Measurements from ENCODE around the gene DSTN. TPM values are rescaled to one million over a fixed set of nuclear protein-coding genes. Genes with fewer than 3 reads are reported as not detected.

Gene DSTN
- total and polyA plus RNA-seq, 2 experiments from 2014 or later = 162 to 459 TPM

DNA sequence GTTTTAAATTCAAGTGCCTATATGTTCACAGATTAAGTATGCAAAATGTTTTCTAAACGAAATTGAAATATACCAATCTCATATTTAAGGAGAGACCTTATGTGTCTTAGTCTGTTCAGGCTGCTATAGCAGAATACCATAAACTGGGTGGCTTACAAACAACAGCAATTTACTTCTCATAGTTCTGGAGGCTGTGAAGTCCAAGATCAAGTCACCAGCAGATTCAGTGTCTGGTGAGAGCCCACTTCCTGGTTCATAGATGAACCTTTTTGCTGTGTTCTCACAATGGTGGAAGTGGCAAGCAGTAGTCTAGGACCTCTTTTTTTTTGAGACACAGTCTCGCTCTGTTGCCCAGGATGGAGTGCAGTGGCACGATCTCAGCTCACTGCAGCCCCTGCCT, 3.5 kb upstream of the DSTN start (continued):
- TF ChIP-seq, protein P1, sequence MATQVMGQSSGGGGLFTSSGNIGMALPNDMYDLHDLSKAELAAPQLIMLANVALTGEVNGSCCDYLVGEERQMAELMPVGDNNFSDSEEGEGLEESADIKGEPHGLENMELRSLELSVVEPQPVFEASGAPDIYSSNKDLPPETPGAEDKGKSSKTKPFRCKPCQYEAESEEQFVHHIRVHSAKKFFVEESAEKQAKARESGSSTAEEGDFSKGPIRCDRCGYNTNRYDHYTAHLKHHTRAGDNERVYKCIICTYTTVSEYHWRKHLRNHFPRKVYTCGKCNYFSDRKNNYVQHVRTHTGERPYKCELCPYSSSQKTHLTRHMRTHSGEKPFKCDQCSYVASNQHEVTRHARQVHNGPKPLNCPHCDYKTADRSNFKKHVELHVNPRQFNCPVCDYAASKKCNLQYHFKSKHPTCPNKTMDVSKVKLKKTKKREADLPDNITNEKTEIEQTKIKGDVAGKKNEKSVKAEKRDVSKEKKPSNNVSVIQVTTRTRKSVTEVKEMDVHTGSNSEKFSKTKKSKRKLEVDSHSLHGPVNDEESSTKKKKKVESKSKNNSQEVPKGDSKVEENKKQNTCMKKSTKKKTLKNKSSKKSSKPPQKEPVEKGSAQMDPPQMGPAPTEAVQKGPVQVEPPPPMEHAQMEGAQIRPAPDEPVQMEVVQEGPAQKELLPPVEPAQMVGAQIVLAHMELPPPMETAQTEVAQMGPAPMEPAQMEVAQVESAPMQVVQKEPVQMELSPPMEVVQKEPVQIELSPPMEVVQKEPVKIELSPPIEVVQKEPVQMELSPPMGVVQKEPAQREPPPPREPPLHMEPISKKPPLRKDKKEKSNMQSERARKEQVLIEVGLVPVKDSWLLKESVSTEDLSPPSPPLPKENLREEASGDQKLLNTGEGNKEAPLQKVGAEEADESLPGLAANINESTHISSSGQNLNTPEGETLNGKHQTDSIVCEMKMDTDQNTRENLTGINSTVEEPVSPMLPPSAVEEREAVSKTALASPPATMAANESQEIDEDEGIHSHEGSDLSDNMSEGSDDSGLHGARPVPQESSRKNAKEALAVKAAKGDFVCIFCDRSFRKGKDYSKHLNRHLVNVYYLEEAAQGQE (IDR thresholded peaks at IDR 0.05; ENCODE audit: unreplicated experiment) = no peak
- no peak for TF ChIP-seq ZNF331 (CRISPR knock-in tag; IDR thresholded peaks at IDR 0.05; ENCODE audit: low read depth)
- TF ChIP-seq EZH2phosphoT487 (IDR thresholded peaks at IDR 0.05; ENCODE audit: unreplicated experiment) = no peak
- no peak for TF ChIP-seq POLR2AphosphoS5 (IDR thresholded peaks at IDR 0.05; ENCODE audit: low read depth)
- TF ChIP-seq JUNB (IDR thresholded peaks at IDR 0.05; ENCODE audit: unreplicated experiment) = no peak
- no peak for TF ChIP-seq STAT1 (IDR thresholded peaks at IDR 0.05; ENCODE audit: unreplicated experiment)
- TF ChIP-seq CREB1 (CRISPR knock-in tag; IDR thresholded peaks at IDR 0.05; ENCODE audit: low read depth) = no peak
- TF ChIP-seq EZH2 (IDR thresholded peaks at IDR 0.05; ENCODE audit: low read depth, unreplicated experiment) = no peak
- no peak for TF ChIP-seq NANOG (IDR thresholded peaks at IDR 0.05; ENCODE audit: borderline replicate concordance)
- TF ChIP-seq ZNF114 (CRISPR knock-in tag; IDR thresholded peaks at IDR 0.05) = no peak
- TF ChIP-seq, protein P2, sequence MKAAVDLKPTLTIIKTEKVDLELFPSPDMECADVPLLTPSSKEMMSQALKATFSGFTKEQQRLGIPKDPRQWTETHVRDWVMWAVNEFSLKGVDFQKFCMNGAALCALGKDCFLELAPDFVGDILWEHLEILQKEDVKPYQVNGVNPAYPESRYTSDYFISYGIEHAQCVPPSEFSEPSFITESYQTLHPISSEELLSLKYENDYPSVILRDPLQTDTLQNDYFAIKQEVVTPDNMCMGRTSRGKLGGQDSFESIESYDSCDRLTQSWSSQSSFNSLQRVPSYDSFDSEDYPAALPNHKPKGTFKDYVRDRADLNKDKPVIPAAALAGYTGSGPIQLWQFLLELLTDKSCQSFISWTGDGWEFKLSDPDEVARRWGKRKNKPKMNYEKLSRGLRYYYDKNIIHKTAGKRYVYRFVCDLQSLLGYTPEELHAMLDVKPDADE (IDR thresholded peaks at IDR 0.05) = no peak

DNA sequence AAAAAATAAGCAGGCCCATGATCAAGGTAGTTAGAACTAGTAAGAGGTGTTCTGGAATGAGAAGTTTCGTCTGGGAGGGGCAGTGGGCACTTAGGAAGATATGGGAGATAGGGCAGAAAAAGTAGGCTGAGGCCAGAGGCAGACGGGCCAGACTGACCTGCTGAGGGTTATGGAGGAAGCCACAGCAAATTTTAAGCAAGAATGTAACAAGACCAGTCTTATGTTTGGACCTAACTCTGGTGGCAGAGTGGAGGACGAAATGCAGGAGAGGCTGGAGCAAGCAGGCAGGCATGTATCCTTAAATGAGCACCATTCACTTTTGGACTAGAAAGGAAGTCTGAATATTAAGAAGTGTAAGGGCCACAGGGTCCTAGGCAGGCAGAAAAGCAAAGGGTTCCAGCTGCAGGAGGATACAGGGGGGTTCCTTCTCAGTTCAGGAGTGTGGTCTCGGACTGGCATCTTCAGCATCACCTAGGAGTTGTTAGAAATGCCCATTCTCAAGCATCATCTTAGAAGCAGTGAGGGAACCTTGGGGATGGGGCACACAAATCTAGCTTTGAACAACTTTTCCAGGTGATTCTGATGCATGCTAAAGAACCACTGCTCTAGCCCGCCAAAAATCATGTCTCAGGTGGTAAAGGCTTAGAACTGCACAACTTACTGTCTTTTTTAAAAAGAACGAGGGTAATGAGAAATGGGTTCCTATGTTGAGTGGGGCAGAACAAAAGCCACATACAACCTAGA, 1.7 kb upstream of the DSTN start:
- Mint-ChIP-seq H3K4me1 (peaks cover 29% of the 10 kb centered on the region), H3K9me3 (no peaks in the 10 kb centered on the region), H3K27ac (peak overlapping the region; percentile 97), H3K4me3 (peak overlapping the region; percentile 86), H3K27me3 (ENCODE audit: insufficient read depth, low read depth, poor library complexity) (peaks cover 15% of the 10 kb centered on the region), H3K36me3 (ENCODE audit: low read depth) (peaks cover 11% of the 10 kb centered on the region)
- Histone ChIP-seq H3K36me3 (ENCODE audit: insufficient read depth) (no peaks in the 10 kb centered on the region), H3K4me1 (ENCODE audit: insufficient read depth) (peaks cover 40% of the 10 kb centered on the region), H3K27ac (ENCODE audit: low read depth) (peak overlapping the region; percentile 99), H3K4me2 (peak overlapping the region; percentile 79), H3K27me3 (ENCODE audit: insufficient read depth) (no peaks in the 10 kb centered on the region), H2AFZ (no peak overlapping the region; the same call in 1 of the 2 replicates), H4K20me1 (replicated peaks; ENCODE audit: insufficient read depth) (no peaks in the 10 kb centered on the region), H3K4me3 (peak overlapping the region; percentile 77), H3F3A (replicated peaks; ENCODE audit: low read depth) (peaks cover 5% of the 10 kb centered on the region; the same call in 1 of the 2 replicates), H3K79me2 (replicated peaks; ENCODE audit: insufficient read depth) (peaks cover 41% of the 10 kb centered on the region), H3K9me2 (ENCODE audit: insufficient read depth) (no peaks in the 10 kb centered on the region)
- DNase-seq (ENCODE audit: low spot score) = no peak
- ATAC-seq = no peak
- no peak for TF ChIP-seq ZNF114 (CRISPR knock-in tag; IDR thresholded peaks at IDR 0.05)
- no peak for TF ChIP-seq CREB1 (CRISPR knock-in tag; IDR thresholded peaks at IDR 0.05; ENCODE audit: low read depth)
- no peak for TF ChIP-seq STAT1 (IDR thresholded peaks at IDR 0.05; ENCODE audit: unreplicated experiment)
- TF ChIP-seq, protein P1 (IDR thresholded peaks at IDR 0.05; ENCODE audit: unreplicated experiment) = no peak
- no peak for TF ChIP-seq JUNB (IDR thresholded peaks at IDR 0.05; ENCODE audit: unreplicated experiment)
- no peak for TF ChIP-seq NANOG (IDR thresholded peaks at IDR 0.05; ENCODE audit: borderline replicate concordance)
- TF ChIP-seq, protein P3, sequence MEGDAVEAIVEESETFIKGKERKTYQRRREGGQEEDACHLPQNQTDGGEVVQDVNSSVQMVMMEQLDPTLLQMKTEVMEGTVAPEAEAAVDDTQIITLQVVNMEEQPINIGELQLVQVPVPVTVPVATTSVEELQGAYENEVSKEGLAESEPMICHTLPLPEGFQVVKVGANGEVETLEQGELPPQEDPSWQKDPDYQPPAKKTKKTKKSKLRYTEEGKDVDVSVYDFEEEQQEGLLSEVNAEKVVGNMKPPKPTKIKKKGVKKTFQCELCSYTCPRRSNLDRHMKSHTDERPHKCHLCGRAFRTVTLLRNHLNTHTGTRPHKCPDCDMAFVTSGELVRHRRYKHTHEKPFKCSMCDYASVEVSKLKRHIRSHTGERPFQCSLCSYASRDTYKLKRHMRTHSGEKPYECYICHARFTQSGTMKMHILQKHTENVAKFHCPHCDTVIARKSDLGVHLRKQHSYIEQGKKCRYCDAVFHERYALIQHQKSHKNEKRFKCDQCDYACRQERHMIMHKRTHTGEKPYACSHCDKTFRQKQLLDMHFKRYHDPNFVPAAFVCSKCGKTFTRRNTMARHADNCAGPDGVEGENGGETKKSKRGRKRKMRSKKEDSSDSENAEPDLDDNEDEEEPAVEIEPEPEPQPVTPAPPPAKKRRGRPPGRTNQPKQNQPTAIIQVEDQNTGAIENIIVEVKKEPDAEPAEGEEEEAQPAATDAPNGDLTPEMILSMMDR (conservative IDR thresholded peaks at IDR 0.05; ENCODE audit: low read depth in 2 of 2) = no peak
- TF ChIP-seq, protein P2 (IDR thresholded peaks at IDR 0.05) = no peak

Data from GM23338 (cell line).